Stimulated activated CD8-positive, alpha-beta memory T cell treated with anti-CD3 and anti-CD28 coated beads, Interleukin-4, amount 100 ng/mL, for 24 hours (primary cell): ENCODE results near the gene MAGI1.
"Not testable (repeated sequence)": the region's sequence is repeated elsewhere in the genome, so short reads cannot be mapped to it uniquely, and the experiment has no call there.

ENCODE experiments used
- DNase-seq: peaks from one replicate; pipeline ENCODE4 v3.0.0-alpha.2; 2020; ENCODE audit warnings: low read depth

MAGI1 gene

GRCh38 chr3:65873028-65873427, 165.7 kb downstream of the MAGI1 start:
- no peak for DNase-seq

- DNase-seq = no peak
Observed at GRCh38 chr3:65871305-65872141, 167.2 kb downstream of the MAGI1 start.

GRCh38 chr3:65869798-65870197, 168.9 kb downstream of the MAGI1 start:
- DNase-seq = no peak

DNA sequence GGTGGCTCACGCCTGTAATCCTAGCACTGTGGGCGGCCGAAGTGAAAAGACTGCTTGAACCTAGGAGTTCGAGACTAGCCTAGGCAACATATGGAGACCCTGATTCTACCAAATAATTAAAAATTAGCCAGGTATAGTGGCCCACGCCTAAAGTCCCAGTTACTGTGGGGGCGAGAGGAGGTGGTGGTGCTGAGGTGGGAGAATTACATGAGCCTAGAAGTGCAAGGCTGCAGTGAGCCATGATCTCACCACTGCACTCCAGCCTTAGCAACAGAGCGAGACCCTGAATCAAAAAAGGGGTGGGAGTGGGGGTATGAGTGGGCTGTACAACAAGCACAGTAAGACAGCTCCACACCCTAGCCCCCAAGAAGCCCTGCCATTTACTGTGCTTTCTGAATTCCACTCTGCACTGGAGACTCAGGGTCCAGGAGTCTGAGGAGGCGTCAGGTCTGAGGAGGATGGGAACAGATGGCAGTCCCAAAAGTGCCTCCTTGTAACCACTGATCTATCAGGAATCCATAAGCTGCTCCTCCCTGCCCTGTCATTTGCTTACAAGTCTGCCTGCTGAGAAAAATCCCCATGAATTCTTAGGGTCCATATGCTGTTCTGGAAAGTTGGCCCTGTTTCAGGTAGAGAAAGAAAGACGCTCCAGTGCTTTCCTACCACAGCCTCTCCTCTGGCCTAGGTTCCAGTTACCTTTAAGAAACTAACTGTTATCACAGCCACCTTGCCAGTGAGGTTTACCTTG, 171.1 kb downstream of the MAGI1 start:
- no peak for DNase-seq

DNA sequence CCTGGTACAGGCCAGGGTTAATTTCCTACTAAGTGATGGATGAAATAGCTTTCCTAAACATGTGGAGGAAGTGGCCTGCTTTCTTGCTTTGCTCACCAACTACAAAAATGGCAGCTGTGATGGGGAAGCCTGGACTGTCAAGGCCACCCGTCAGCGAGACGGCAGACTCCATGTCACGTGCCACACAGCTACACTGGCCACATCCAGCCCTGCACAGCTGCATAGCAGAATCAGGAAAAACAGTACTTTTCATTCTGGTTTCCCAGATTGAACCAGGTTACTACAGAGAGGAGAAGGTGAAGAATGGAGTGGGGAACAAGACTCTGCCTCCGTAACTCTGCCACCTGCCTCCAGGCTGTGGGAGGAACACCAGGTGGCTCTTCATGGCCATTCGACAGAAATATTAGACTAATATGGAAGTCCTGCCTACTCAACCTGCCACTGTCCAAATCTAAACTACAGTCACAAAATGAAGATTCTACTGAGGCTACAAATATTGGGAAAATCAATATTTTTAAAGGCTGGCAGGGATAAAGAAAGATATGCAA, 174.3 kb downstream of the MAGI1 start:
- no peak for DNase-seq

- no peak for DNase-seq
Observed at GRCh38 chr3:65861718-65862117, 177.0 kb downstream of the MAGI1 start.

DNA sequence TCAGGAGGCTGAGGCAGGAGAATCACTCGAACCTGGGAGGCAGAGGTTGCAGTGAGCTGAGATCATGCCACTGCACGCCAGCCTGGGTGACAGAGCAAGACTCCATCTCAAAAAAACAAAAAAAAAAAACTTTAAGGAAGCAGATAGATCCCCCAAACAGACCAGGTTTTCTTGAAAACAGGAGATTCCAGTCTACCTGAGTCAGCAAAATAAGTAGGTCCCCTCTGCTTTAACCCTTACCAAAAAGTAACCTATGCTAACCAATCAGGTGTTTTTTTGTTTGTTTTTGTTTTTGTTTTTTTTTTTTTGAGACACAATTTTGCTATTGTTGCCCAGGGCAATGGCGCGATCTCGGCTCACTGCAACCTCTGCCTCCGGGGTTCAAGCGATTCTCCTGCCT, 179.1 kb downstream of the MAGI1 start:
- not testable (repeated sequence) for DNase-seq

GRCh38 chr3:65858749-65859148, 180.0 kb downstream of the MAGI1 start:
- DNase-seq = no peak

DNA sequence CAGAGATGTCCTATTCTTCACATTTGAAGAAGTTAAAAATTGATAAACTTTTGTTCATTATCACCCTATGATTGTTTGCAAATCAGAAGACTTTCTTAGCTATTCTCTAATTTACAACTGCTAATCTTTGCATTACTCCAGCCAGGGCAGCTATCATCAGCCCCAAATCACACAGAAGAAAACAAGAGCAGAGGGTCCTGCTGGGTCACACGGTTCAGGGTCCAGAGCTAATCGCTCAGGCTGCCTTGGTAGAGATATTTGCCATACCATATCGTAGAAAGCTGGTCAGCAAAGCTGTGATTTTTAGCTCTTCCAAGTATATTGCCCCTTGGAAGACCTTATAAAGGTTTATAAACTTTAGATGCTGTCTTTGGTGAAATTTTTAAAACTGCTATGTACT, 181.4 kb downstream of the MAGI1 start:
- no peak for DNase-seq

DNA sequence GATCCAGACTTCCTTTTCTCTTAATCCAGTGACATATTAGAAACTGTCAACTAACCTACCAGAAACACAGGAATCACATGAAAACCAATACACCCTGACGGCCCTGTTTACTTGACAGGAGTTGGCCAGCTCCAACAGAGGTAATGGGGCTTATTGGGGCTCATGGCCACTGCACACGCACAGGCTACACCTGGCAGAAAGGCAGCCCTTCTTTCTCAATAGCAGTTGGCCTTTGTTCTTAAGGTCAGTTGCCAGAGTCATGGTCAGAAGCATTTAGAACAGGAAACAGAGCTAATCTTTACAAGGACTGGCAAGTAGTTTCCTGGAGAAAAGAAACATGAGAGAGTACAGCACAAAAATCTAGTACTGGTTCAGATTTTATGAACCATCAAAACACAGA, 181.8 kb downstream of the MAGI1 start:
- DNase-seq = no peak

DNA sequence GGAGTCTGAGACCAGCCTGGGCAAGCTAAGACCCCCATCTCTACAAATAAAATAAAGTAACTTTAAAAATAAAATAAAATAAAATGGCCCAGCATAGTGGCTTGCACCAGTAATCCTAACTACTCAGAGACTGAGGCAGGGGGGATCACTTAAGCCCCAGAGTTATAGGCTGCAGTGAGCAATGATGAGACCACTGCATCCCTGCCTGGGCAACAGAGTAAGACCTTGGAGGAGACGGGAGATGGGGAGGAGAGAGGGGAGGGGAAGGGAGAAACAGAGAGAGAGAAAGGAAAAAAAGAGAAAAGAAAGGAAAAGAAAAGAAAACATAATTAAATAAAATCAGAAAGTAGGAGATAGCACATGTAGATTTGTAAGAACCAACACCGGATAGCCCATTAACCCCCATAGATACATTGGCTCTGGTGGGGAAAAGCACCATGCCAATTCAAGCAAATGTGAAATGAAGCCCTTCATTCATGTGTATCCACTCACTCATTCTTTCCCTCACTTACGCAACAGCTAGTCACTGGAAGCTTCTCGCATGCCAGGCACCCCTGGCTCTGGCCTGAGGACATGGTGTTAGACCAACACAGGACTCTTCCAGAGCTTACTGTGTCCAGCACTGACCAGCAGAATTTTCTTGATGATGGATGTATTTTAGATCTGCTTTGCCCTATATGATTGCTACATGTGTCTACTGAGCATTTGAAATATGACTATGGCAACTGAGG, 183.2 kb downstream of the MAGI1 start:
- DNase-seq = no peak

- no peak for DNase-seq
Observed at GRCh38 chr3:65854606-65855304, 184.0 kb downstream of the MAGI1 start.

DNA sequence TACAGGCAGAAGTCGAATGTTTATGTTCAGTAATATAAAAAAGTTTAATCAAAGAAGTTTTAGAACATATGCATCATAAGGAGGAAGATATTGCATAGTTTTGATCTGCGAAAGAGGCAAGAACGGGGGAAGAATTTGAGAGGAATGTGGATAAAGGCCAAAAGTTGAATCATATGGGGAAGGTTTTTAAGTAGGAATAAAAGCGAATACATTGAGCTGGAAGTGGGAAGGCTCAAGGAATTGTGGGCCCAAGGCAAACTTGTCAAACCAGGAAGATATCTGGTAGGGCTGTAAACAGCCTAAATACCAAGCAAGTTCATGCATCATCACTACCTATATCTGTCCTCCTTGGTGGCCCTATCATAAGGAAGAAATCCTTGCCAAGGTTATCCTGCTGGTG, 186.9 kb downstream of the MAGI1 start:
- DNase-seq = no peak

GRCh38 chr3:65850261-65850660, 188.5 kb downstream of the MAGI1 start:
- DNase-seq = no peak

- no peak for DNase-seq
Observed at GRCh38 chr3:65848024-65848423, 190.7 kb downstream of the MAGI1 start.

DNA sequence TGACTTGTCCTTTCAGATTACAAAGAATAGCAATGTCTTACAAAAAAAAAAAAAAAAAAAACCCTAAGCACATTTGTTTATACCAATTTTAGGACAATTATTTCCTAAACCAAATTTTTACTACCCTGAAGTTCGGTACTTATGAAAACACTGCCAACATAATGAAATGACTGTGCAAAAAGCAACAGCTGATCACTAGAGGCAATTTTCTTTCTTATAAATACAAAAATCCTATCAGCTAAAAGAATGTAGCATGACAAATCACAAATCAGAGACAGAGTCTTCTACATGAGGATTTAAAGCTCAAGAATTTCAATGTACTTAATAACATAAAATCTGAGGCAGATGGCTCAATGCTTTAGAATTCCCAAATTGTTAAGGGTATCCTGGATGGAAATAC, 191.8 kb downstream of the MAGI1 start:
- DNase-seq = no peak

DNA sequence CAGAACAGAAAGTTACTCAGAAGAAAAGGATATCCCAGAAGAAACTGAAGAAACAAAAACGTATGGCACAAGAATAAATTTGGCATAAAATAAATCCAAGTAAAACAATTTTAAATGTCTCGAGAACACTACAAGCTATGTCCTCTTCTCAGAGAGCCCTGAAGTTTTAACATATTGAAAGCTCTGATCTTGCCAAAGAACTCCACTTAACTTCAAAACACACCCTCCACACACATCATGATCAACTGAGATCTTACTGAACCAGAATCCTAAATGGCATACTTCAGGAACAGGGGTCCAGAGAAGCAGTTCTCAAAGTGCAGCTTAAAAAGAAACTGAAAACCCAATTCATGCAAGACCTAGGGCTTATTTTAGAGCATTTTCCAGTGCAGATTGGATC, 194.3 kb downstream of the MAGI1 start:
- DNase-seq = no peak

GRCh38 chr3:65843732-65844131, 195.0 kb downstream of the MAGI1 start:
- DNase-seq = no peak

- DNase-seq = no peak
Observed at GRCh38 chr3:65837604-65838003, 201.1 kb downstream of the MAGI1 start.

GRCh38 chr3:65836047-65836446, 202.7 kb downstream of the MAGI1 start:
- DNase-seq = no peak

- no peak for DNase-seq
Observed at GRCh38 chr3:65833761-65834505, 204.8 kb downstream of the MAGI1 start.
